Thymus (tissue), 11 donors: ENCODE results near the gene ELOA. TPM values are rescaled to one million over a fixed set of nuclear protein-coding genes. Genes with fewer than 3 reads are reported as not detected.
"Not testable (repeated sequence)": the region's sequence is repeated elsewhere in the genome, so short reads cannot be mapped to it uniquely, and the experiment has no call there.

Experiments
- DNase-seq, 9 donors: peaks; one replicate each; pipeline ENCODE4 v3.0.0-alpha.2; 2013; ENCODE audit warnings: low spot score in 9 of 9, low read depth in 6 of 9, missing footprints in 1 of 9
- H3K27ac ChIP-seq, 2 donors: one replicate each; pipeline ENCODE4 v1.5.1; 2013; ENCODE audit warnings: control low read depth in 1 of 2, low read depth in 1 of 2, low read length in 1 of 2, mild to moderate bottlenecking in 1 of 2, moderate library complexity in 1 of 2
- H3K27me3 ChIP-seq, 2 donors: one replicate each; pipeline ENCODE4 v1.5.1; 2013; ENCODE audit warnings: low read length in 1 of 2; ENCODE audit not compliant: control insufficient read depth in 2 of 2, insufficient read depth in 1 of 2
- H3K36me3 ChIP-seq, 2 donors: one replicate each; pipeline ENCODE4 v1.5.1; 2013; ENCODE audit warnings: low read length in 1 of 2, mild to moderate bottlenecking in 1 of 2, moderate library complexity in 1 of 2; ENCODE audit not compliant: control insufficient read depth in 2 of 2, insufficient read depth in 2 of 2
- H3K4me1 ChIP-seq, 2 donors: one replicate each; pipeline ENCODE4 v1.5.1; 2013; ENCODE audit warnings: low read length in 2 of 2; ENCODE audit not compliant: control insufficient read depth in 2 of 2, insufficient read depth in 2 of 2
- H3K4me3 ChIP-seq, 2 donors: one replicate each; pipeline ENCODE4 v1.5.1; 2013; ENCODE audit warnings: low read length in 2 of 2, control low read depth in 1 of 2, mild to moderate bottlenecking in 1 of 2
- H3K9me3 ChIP-seq, 2 donors: one replicate each; pipeline ENCODE4 v1.5.1; 2013; ENCODE audit warnings: low read length in 1 of 2, mild to moderate bottlenecking in 1 of 2; ENCODE audit not compliant: control insufficient read depth in 2 of 2, insufficient read depth in 1 of 2
- WGBS: extraction: QIAGEN DNeasy Blood & Tissue Kit; methylation state at CpG from one replicate; pipeline ENCODE4 v1.1.7; 2013; 5-methylcytosine and 5-hydroxymethylcytosine counted together
- polyA plus RNA-seq: library from polyadenylated mRNA; stranded (reverse); fragments of 200-250 nt; gene quantifications from one replicate; pipeline ENCODE4 v1.2.3, GENCODE V29; 2013
- total RNA-seq: library from RNA; stranded (reverse); fragments of 120-200 nt; gene quantifications from one replicate; pipeline ENCODE4 v1.2.4, GENCODE V29; 2013
- donor health status: healthy.

The ELOA gene
- total and polyA plus RNA-seq, 2 donors: 16.5 to 22.1 TPM

DNA sequence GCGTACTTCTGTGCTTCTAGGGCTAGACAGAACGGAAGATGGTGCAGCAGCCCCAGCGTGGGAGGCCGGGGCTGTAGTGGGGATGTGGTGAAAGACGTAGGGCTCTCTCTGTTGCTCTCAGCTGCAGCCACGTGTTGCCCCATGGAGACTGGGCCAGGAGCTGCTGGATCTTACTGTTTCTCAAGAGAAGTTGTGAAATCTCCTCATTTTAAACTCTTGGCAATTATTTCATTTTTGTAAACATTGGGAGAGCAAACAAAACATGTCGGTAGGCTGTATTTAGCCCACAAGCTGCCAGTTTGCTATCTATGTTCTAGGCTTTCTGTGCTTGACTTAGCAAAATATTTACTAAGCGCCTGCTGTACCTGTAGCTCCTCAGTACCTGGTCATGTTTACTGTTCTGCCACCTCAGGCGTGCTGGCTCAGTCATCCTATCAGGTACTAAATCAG is 15.9 kb upstream of the ELOA start:
- no peaks in the 10 kb centered on the region for H3K36me3 ChIP-seq
- H3K27me3 ChIP-seq: no peaks in the 10 kb centered on the region
- H3K4me1 ChIP-seq: no peaks in the 10 kb centered on the region
- 93% methylated on average over 9 of the region's 9 CpGs for WGBS
- H3K27ac ChIP-seq: no peak overlapping the region
- DNase-seq: no peak
- H3K9me3 ChIP-seq: no peaks in the 10 kb centered on the region
- no peak overlapping the region for H3K4me3 ChIP-seq

DNA sequence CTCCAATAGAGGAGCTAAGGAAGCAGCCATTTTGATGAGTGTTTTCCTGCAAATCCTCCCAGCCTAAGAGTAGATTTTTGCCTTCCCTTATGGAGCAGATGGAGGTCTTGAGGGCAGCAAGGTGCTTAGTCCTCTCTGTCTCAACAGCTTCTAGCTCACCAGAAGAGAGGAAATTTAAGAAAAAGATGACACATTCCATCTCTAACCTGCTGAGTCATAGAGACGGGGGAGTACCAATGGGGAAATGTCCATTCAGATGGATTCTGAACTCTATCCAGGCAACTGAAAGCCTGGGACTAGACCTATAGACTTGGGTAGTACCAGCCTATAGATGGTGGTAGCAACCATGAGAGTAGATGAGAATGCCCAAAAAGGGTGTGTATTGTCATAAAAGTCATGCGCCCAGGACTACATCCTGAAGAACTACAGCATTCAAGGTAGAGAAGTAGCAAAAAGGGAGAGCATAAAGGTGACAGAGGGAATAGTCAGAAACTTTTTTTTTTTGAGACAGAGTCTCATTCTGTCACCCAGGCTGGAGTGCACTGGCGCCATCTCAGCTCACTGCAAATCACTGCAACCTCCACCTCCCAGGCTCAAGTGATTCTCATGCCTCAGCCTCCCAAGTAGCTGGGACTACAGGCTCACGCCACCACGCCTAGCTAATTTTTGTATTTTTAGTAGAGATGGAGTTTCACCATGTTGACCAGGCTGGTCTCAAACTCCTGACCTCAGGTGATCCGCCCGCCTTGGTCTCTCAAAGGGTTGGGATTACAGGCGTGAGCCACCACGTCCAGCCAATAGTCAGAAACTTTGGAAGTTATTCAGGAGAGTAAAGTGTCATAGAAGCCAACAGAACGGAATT is 10.7 kb upstream of the ELOA start:
- Histone ChIP-seq H3K4me3 (no peak overlapping the region), H3K27me3 (no peaks in the 10 kb centered on the region), H3K4me1 (no peaks in the 10 kb centered on the region), H3K9me3 (no peaks in the 10 kb centered on the region), H3K27ac (no peak overlapping the region), H3K36me3 (peaks cover 0 to 5% of the 10 kb centered on the region in 2 donors)
- DNase-seq: no peak
- 93% methylated on average over 10 of the region's 10 CpGs for WGBS

DNA sequence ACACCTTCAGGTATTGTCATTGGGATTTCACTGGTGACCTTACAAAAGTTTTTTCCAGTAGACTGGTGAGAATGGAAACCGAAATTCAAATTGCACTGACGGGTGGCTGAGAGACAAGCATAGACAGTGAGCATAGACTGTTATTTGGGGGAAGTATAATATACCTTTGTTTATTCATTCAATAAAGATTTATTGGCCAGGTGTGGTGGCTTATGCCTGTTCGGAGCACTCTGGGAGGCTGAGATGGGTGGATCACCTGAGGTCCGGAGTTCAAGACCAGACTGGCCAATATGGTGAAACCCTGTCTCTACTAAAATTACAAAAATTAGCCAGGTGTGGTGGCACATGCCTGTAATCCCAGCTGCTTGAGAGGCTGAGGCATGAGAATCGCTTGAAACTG is 10.0 kb upstream of the ELOA start:
- not testable (repeated sequence) for H3K4me1 ChIP-seq, H3K4me3 ChIP-seq, DNase-seq, H3K9me3 ChIP-seq, H3K27ac ChIP-seq, H3K27me3 ChIP-seq, H3K36me3 ChIP-seq
- WGBS: over 99% methylated on average over 5 of the region's 5 CpGs

DNA sequence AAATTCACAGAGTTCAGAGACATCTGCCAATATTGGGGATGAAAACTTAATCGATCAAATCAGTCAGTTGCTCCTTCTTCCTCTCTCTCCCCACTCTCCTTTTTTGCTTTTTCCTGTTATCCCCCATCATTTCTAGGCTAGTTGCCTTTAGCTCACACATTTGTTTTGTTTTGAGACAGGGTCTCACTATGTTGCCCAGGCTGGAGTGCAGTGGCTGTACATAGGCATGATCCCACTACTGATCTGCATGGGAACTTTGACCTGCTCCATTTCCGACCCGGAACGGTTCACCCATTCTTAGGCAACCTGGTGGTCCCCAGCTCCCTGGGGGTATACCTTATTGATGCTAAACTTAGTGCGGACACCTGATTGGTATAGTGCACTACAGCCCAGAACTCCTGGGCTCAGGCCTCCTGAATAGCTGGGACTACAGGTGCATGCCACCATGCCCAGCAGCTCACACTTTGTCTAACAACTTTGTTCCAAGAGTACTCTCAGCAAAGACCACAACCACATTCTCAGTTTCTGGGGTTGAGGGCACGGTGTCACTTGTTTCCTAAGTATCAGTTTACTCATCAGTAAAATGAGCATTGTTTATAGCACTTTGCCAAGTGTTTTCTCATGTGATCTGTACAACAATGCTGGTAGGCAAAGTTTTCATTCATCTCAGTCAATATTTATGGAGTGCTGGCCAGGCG is 6.7 kb upstream of the ELOA start:
- Histone ChIP-seq H3K36me3 (peaks cover 0 to 5% of the 10 kb centered on the region in 2 donors), H3K27me3 (no peaks in the 10 kb centered on the region), H3K27ac (no peak overlapping the region), H3K4me3 (no peak overlapping the region), H3K9me3 (no peaks in the 10 kb centered on the region), H3K4me1 (no peaks in the 10 kb centered on the region)
- 96% methylated on average over 7 of the region's 7 CpGs for WGBS
- no peak for DNase-seq

DNA sequence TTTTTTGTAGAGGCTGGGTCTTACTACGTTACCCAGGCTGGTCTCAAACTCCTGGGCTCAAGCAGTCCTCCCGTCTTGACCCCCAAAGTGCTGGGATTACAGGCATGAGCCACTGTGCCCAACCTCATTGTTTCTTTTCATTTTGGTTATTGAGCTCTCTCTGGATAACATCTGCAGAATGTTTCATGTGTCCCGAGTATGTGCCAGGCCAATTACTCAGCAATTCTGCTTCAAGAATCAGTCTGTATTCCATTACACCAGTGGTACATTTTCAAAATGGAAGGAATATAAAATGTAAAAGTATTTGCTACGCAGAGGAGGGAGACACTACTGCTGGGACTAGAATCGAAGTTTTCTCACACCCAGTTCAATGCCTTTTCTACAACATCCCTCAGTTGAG is 1.7 kb upstream of the ELOA start:
- no peak overlapping the region for H3K4me3 ChIP-seq
- H3K36me3 ChIP-seq: peaks cover 1 to 3% of the 10 kb centered on the region in 2 donors
- H3K27me3 ChIP-seq: no peaks in the 10 kb centered on the region
- no peak for DNase-seq
- WGBS: 94% methylated on average over 5 of the region's 5 CpGs
- no peaks in the 10 kb centered on the region for H3K9me3 ChIP-seq
- H3K27ac ChIP-seq: no peak overlapping the region
- peaks cover 6 to 10% of the 10 kb centered on the region in 2 donors for H3K4me1 ChIP-seq

DNA sequence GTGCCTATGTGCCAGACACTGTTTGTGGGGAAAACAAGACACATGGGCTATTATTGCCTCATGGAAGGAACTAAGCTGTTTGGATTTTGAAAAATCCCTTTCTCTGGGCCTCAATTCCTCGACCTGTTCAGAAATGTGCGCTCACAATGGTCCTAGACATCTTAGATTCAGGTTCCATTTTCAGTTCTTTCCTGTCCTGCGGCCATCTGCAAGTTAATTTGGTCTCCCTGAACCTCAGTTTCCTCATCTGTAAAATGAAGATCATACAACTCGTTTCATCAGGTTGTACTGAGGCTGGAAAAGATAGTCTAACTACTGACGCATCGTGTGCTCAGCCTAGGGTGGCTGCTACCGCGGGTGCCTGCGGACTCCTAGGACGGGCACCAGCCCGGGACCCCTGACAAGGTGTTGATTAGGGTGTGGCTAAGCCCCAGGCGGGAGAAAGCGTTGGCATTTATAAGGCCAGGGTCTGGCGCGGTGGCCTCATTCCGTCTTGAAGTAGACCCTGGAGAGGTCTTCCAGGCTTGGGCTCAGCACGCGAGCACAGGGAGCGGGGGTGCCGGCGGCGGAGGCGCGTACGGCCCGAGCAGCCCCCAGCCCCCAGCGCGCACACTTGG is 493 bp upstream of the ELOA start:
- Histone ChIP-seq H3K4me1 (peaks cover 8 to 10% of the 10 kb centered on the region in 2 donors), H3K4me3 (peak overlapping the region; percentile 71 to 94), H3K9me3 (no peaks in the 10 kb centered on the region), H3K36me3 (peaks cover 0 to 11% of the 10 kb centered on the region in 2 donors), H3K27me3 (no peaks in the 10 kb centered on the region), H3K27ac (peak overlapping the region; percentile 56 to 92)
- WGBS: 15% methylated on average over 28 of the region's 28 CpGs
- peak in 1 of 9 donors; percentile 44 for DNase-seq

DNA sequence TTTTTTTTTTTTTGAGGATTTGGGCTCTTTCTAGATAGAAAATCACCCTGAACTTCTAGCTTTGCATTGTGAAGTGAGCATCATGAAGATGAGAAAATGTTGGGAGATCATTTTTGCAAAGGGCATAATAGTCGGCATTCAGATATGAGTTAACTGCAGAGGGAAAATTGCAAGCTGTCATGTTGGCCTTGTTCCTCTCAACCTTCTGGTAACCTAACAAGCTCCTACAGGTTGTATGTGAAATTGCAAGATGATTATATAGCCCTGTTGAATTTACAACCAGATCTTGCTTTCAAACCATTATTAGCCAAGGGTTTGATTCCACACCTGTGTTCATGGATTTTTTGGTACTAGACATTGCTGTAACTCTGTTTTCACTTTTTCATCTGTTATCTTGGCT is 2.2 kb downstream of the ELOA start:
- peaks cover 4 to 26% of the 10 kb centered on the region in 2 donors for H3K36me3 ChIP-seq
- no peaks in the 10 kb centered on the region for H3K9me3 ChIP-seq
- no peak overlapping the region for H3K27ac ChIP-seq
- H3K4me1 ChIP-seq: peaks cover 8 to 10% of the 10 kb centered on the region in 2 donors
- WGBS: 77% methylated on average over 1 of the region's 1 CpG
- peak in 2 of 9 donors; percentile 12 to 30 for DNase-seq
- H3K27me3 ChIP-seq: no peaks in the 10 kb centered on the region
- H3K4me3 ChIP-seq: no peak overlapping the region

DNA sequence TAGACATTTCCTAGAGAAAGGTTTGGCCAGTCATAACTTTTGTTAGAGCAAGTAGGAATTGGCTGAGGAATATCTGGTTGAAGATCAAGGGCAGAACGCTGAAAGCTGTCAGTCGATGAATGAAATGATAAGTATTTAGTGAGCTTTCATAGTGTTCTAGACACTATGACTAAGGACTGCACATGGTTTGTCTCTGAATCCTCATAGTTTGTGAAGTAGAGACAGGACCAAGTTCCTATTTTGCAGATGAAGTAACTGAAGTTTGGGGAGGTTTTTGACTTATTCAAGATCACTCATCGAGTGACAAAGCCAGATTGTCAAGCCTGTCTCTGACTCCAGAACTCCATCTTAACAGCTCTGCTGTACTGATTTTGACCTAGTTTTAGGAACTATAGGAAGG is 4.7 kb downstream of the ELOA start:
- DNase-seq: no peak
- 94% methylated on average over 3 of the region's 3 CpGs for WGBS
- H3K27me3 ChIP-seq: no peaks in the 10 kb centered on the region
- H3K36me3 ChIP-seq: peaks cover 29 to 51% of the 10 kb centered on the region in 2 donors
- no peaks in the 10 kb centered on the region for H3K9me3 ChIP-seq
- no peak overlapping the region for H3K27ac ChIP-seq
- peaks cover 8 to 9% of the 10 kb centered on the region in 2 donors for H3K4me1 ChIP-seq
- H3K4me3 ChIP-seq: no peak overlapping the region
